A549 treated with AZD2906 at 1 μM for 4 hours (cell line): ENCODE results near the gene XPA. TPM values are rescaled to one million over a fixed set of nuclear protein-coding genes. Genes with fewer than 3 reads are reported as not detected.

ENCODE experiments used
- total RNA-seq: library from RNA; stranded (reverse); fragments of 200-300 nt; extraction: Qiagen RNA extraction; gene quantifications from 5 replicates; pipeline ENCODE4 v1.2.3, GENCODE V29; 2022

The XPA gene
- total RNA-seq, result 13.0 to 15.2 TPM (median 13.6 TPM) in 5 replicates

GRCh38 chr9:97696803-97697601 is at the start of gene XPA:
Gene XPA (minus strand): TSS chr9:97697340. CDS start chr9:97697292, 48 bp downstream.

GRCh38 chr9:97632985-97633858 is 63.9 kb downstream of the XPA start, which contains the start of the genes NCBP1 and TSTD2:
Gene NCBP1 (plus strand): TSS chr9:97633821. CDS start chr9:97633882, 61 bp downstream.
Gene TSTD2 (minus strand): TSS chr9:97633368. CDS start chr9:97627562, 5,806 bp downstream.

Other genes with a start within 250 kb of the XPA start
- 1.3 to 2.0 TPM (median 1.6 TPM) in 5 replicates for gene TMOD1, start 195.7 kb downstream of the XPA start, total RNA-seq
- 9.1 to 10.5 TPM (median 9.3 TPM) in 5 replicates for gene TSTD2, start 64.0 kb downstream of the XPA start, total RNA-seq
- 22.5 to 25.9 TPM (median 25.2 TPM) in 5 replicates for gene NCBP1, start 63.5 kb downstream of the XPA start, total RNA-seq
- 2.8 to 3.9 TPM (median 3.6 TPM) in 5 replicates for gene FOXE1, start 155.9 kb upstream of the XPA start, total RNA-seq
- 10.7 to 13.8 TPM (median 12.1 TPM) in 5 replicates for gene TRMO, start 225.2 kb upstream of the XPA start, total RNA-seq
- gene HEMGN, start 240.8 kb upstream of the XPA start, total RNA-seq, result not detected in 5 replicates